ENCODE results near the gene VWA3B.
"Not testable (repeated sequence)": the region's sequence is repeated elsewhere in the genome, so short reads cannot be mapped to it uniquely, and the experiment has no call there.

VWA3B gene, protein sequence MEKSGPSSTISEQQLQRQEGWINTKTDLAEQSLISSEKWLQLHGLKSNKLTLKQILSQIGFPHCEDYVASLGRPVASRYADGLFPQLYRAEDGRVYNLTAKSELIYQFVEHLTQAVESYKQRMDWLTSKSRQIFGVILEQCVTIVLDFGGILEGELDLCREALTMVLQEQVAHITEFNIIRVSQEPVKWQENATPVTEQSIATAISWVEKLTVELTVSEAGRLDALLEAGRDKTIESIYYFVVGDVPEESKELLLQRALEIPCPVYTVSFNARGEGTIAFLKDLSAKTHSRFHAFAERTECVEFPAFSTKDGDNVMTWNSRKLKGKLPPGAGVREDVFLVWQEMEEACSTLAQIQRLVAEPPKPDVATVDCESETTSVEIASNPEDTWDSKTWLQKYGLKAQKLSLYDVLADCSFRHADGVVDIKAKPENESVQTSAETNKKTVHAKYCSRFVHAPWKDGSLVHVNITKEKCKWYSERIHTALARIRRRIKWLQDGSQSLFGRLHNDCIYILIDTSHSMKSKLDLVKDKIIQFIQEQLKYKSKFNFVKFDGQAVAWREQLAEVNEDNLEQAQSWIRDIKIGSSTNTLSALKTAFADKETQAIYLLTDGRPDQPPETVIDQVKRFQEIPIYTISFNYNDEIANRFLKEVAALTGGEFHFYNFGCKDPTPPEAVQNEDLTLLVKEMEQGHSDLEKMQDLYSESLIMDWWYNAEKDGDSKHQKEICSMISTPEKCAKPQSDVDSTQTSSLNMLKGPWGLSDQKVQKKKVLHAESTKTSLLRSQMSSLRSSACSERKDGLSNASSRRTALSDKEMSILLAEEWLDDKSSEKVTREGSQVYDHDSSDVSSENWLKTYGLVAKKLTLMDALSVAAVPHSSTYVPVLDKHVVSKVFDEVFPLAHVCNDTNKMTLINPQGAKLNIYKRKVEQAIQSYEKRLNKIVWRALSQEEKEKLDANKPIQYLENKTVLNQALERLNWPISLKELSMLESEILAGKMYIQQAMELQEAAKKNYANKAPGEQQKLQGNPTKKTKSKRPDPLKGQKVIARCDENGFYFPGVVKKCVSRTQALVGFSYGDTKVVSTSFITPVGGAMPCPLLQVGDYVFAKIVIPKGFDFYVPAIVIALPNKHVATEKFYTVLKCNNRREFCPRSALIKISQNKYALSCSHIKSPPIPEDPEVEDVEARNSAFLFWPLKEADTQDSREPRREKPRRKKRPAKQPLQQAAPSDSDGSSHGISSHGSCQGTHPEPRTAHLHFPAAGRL (N-terminal part only)

DNA sequence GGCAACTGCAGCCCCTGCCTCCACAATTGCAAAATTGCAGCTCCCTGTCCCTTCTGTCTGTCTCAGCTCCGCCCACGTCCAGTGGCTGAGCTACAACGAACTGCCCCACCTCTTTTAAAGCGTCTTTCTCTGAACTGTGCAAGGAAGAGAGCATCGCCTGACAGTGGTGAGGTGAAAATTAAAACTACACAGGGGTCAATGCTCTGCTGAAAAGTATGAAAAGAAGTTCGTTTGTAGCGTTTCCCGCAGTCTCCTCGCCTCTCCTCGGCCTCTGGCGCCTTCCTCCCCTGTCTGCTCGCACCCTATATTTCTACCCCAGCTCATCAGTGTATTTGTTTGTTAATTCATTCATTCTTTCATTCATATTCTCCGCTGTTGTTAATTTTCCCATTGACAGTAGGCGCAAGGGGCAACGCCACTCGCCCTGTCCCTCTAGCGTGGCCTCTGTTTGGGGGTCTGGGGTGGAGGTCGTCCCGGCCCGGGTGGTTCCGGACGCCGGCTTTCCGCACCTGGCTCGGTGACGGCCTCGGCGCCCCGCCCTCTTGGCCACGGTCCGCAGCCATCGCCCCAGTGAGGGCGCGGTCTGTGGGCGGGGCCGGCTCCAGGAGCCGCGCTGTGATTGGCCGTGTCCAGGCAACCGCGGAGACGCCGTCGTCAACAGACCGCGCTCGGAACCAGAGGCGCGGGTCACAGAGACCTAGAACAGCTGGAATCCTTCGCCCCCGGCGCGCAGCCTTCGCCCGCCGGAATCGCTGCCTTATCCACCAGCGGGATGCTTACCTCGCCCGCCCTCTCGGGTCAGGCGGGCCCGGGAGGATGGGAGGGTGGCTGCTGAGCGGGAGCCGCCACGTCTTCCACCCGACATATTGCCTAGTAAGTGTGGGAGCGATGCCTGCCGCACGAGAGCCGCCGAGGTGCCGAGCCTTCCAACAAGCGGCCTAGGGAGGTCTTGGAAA, at the start of gene VWA3B:
Gene VWA3B (plus strand): TSS at position 677 of the 956 bp plus-strand sequence. CDS start 5,926 bp downstream, outside the sequence.
- no peaks in the 10 kb centered on the region for H3K9me3 ChIP-seq (ENCODE audit: control insufficient read depth, insufficient read depth, low read length)
- no peaks in the 10 kb centered on the region for H3K36me3 ChIP-seq (ENCODE audit: control insufficient read depth, insufficient read depth, low read length)
- no peak within 1 kb of the TSS for H3K9ac ChIP-seq (ENCODE audit: low read depth, low read length)
- H3K4me1 ChIP-seq (ENCODE audit: control insufficient read depth, insufficient read depth, low read length) = no peaks in the 10 kb centered on the region
- H3K4me3 ChIP-seq (ENCODE audit: low read depth, low read length) = peak within 1 kb of the TSS; percentile 81
- H3K27ac ChIP-seq (ENCODE audit: low read depth, low read length) = no peak within 1 kb of the TSS
- peaks cover 41% of the 10 kb centered on the region for H3K27me3 ChIP-seq (ENCODE audit: control insufficient read depth, insufficient read depth, low read length)

DNA sequence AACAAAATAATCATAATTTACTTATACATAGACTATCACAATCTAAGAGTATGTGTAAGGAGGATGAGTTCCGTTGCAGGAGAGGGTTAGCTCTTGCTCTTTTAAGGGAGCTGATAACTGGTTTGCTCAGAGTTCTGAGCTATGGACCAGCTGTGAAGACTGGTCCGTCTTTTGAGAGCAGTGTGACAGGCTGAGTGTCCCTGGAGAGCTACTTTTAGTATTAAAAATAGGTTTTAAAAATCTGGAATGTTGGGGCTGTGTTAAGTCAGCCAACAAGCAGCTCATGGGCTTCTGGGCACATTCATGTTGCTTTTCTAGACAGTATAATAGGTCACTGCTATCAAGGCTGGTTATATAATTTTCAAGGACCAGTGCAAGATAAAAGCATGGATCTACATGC, 49.8 kb upstream of the VWA3B start:
- Histone ChIP-seq H3K27ac (ENCODE audit: low read depth, low read length) (no peak overlapping the region), H3K4me1 (ENCODE audit: control insufficient read depth, insufficient read depth, low read length) (peaks cover 17% of the 10 kb centered on the region), H3K9me3 (ENCODE audit: control insufficient read depth, insufficient read depth, low read length) (no peaks in the 10 kb centered on the region), H3K9ac (ENCODE audit: low read depth, low read length) (no peak overlapping the region), H3K36me3 (ENCODE audit: control insufficient read depth, insufficient read depth, low read length) (no peaks in the 10 kb centered on the region), H3K4me3 (ENCODE audit: low read depth, low read length) (no peak overlapping the region), H3K27me3 (ENCODE audit: control insufficient read depth, insufficient read depth, low read length) (no peaks in the 10 kb centered on the region)

DNA sequence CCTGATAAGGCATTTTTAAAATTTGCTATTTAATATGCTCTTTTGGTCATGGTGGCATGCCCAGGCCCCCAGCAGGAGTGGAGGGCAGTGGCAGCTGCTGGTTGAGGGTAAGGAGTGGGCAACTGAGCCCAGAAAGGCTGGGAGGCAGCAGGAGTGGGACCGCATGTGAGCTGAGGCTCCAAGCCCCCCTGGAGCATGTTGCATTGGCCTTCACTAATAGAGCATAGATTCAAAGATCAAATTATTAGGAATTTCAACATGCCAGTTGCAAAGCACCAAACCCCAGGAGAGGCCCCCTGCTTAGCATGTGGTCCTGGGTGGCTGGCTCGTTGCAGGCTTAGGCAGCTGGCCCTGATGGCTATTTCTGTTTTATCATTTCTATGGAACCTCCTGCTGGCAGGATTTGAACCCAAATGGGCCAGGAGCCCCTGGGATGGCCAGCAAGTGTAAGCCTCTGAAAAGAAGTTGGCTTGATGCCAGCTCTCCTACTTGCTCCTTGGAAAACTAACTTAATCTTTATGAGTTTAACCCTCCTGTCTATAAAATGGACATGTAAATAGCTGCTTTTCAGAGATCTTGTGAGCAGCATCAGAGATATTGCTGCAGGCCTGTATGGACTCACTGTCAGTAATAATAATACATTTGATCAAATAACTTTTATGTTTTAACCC, 49.2 kb upstream of the VWA3B start:
- Histone ChIP-seq H3K27me3 (ENCODE audit: control insufficient read depth, insufficient read depth, low read length) (no peaks in the 10 kb centered on the region), H3K4me3 (ENCODE audit: low read depth, low read length) (no peak overlapping the region), H3K36me3 (ENCODE audit: control insufficient read depth, insufficient read depth, low read length) (no peaks in the 10 kb centered on the region), H3K4me1 (ENCODE audit: control insufficient read depth, insufficient read depth, low read length) (peaks cover 17% of the 10 kb centered on the region), H3K27ac (ENCODE audit: low read depth, low read length) (no peak overlapping the region), H3K9me3 (ENCODE audit: control insufficient read depth, insufficient read depth, low read length) (no peaks in the 10 kb centered on the region), H3K9ac (ENCODE audit: low read depth, low read length) (no peak overlapping the region)

DNA sequence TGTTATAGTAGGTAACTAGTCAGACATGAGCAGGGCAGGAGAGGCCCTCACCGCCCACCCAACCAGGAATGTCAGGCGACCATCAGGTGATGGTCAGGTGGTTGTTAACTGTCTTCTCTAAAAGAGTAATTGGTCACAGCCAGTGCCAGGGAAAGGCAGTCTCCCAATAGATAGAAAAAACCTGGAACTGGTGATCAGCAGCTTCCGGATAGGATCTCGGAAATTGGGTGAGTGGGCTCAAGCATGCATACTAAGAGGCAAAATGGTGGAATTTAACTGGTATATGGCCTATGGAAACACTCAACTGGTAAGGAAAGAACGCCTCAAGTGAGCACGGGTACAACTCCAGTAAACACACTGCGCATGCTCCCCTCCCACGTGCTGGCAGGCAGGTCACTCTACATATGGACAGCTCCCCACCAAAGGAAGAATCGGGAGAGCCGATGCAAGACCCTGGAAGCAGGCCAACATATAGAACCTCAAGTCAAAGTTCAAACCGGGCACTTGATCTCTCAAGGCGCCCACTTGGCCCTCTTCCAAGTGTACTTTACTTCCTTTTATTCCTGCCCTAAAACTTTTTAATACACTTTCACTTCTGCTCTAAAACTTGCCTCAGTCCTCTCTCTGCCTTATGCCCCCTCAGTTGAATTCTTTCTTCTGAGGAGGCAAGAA, 47.7 kb upstream of the VWA3B start:
- no peaks in the 10 kb centered on the region for H3K27me3 ChIP-seq (ENCODE audit: control insufficient read depth, insufficient read depth, low read length)
- no peaks in the 10 kb centered on the region for H3K9me3 ChIP-seq (ENCODE audit: control insufficient read depth, insufficient read depth, low read length)
- no peak overlapping the region for H3K27ac ChIP-seq (ENCODE audit: low read depth, low read length)
- H3K36me3 ChIP-seq (ENCODE audit: control insufficient read depth, insufficient read depth, low read length) = no peaks in the 10 kb centered on the region
- H3K9ac ChIP-seq (ENCODE audit: low read depth, low read length) = no peak overlapping the region
- H3K4me3 ChIP-seq (ENCODE audit: low read depth, low read length) = no peak overlapping the region
- H3K4me1 ChIP-seq (ENCODE audit: control insufficient read depth, insufficient read depth, low read length) = peaks cover 12% of the 10 kb centered on the region

DNA sequence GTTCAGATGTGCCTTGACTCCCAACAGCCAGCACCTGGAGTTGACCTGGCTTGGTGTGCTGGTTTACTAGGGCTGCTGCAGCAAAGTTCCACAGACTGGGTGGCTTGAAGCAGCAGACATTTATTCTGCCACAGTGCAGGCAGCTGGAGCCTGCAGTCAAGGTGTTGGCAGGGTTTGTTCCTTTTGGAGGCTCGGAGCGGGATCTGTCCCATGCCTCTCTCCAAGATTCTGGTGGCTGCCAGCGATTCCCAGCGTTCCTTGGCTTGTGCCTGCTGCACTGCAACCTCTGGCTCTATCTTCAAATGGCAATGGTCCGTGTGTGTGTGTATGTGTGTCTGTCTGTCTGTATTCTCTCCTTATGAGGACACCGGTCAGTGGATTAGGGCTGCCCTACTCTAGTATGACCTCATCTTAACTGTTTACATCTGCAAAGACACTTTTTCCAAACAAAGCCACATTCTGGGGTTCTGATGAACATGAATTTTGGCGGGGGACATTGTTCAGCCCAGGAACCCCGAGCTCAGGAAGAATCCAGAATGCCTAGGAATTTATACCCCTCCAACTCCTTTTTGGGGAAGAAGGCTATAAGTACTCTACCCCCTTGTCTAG, 46.5 kb upstream of the VWA3B start:
- H3K27me3 ChIP-seq (ENCODE audit: control insufficient read depth, insufficient read depth, low read length) = no peaks in the 10 kb centered on the region
- H3K36me3 ChIP-seq (ENCODE audit: control insufficient read depth, insufficient read depth, low read length) = no peaks in the 10 kb centered on the region
- H3K9me3 ChIP-seq (ENCODE audit: control insufficient read depth, insufficient read depth, low read length) = 0 out of 2 replicates have a peak, but pooled peaks cover 6% of the 10 kb centered on the region
- no peak overlapping the region for H3K9ac ChIP-seq (ENCODE audit: low read depth, low read length)
- no peak overlapping the region for H3K27ac ChIP-seq (ENCODE audit: low read depth, low read length)
- no peak overlapping the region for H3K4me3 ChIP-seq (ENCODE audit: low read depth, low read length)
- H3K4me1 ChIP-seq (ENCODE audit: control insufficient read depth, insufficient read depth, low read length) = peaks cover 11% of the 10 kb centered on the region

DNA sequence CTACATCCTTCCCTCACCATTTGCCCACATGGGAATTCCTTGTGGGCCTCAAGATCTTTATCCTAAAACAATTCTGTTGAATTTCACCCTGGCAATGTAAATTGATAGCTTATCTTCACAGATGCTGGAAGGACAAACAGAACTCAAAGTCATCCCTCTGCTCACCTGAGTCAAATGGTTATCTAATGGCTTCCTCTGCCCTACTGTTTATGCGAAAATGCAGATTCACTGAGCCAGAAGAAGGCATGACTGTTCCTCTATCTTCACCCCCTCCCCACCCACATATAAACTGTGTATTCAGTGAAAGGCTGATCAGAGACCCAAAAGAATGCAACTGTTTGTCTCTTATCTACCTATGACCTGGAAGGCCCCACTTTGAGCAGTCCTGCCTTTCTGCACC, 43.9 kb upstream of the VWA3B start:
- Histone ChIP-seq H3K36me3 (ENCODE audit: control insufficient read depth, insufficient read depth, low read length) (no peaks in the 10 kb centered on the region), H3K27ac (ENCODE audit: low read depth, low read length) (no peak overlapping the region), H3K27me3 (ENCODE audit: control insufficient read depth, insufficient read depth, low read length) (no peaks in the 10 kb centered on the region), H3K9ac (ENCODE audit: low read depth, low read length) (no peak overlapping the region), H3K4me3 (ENCODE audit: low read depth, low read length) (no peak overlapping the region), H3K9me3 (ENCODE audit: control insufficient read depth, insufficient read depth, low read length) (peaks cover 6% of the 10 kb centered on the region; the same call in 1 of the 2 replicates), H3K4me1 (ENCODE audit: control insufficient read depth, insufficient read depth, low read length) (peaks cover under 1% of the 10 kb centered on the region; the same call in 1 of the 2 replicates)

DNA sequence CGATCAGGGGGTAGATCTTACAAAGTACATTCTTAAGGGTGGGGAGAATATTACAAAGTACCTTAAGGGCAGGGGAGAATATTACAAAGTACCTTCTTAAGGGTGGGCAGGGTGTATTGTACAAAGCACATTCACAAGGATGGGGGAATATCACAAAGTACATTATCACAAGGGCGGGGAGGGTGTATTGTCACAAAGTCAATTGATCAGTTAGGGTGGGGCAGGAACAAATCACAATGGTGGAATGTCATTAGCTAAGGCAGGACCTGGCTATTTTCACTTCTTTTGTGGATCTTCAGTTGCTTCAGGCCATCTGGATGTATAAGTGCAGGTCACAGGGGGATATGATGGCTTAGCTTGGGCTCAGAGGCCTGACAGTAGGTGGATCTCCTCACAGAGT, 42.2 kb upstream of the VWA3B start:
- H3K27ac ChIP-seq (ENCODE audit: low read depth, low read length); H3K9me3 ChIP-seq (ENCODE audit: control insufficient read depth, insufficient read depth, low read length); H3K9ac ChIP-seq (ENCODE audit: low read depth, low read length); H3K36me3 ChIP-seq (ENCODE audit: control insufficient read depth, insufficient read depth, low read length); H3K4me1 ChIP-seq (ENCODE audit: control insufficient read depth, insufficient read depth, low read length); H3K4me3 ChIP-seq (ENCODE audit: low read depth, low read length); H3K27me3 ChIP-seq (ENCODE audit: control insufficient read depth, insufficient read depth, low read length): not testable (repeated sequence)

DNA sequence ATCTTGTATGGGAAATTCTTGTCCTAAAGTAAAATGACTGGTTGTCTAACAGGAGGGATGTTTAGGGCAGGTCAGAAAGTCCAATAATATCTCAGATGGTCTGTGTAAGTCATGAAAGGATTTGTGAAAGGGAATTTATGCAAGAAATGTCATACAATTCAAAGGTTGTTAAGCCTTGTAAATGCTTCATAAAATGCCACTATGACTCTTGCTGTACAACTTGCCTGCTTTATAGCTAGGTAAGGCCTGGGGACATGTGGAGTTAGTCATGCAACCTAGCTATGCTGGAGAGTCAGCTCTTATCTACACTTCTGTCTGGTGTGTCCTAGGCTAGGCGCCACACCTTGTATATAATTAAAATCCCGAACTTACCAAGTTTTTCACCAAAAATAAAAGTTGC, 36.9 kb upstream of the VWA3B start:
- Histone ChIP-seq H3K9me3 (ENCODE audit: control insufficient read depth, insufficient read depth, low read length) (no peaks in the 10 kb centered on the region; the same call in 1 of the 2 replicates), H3K36me3 (ENCODE audit: control insufficient read depth, insufficient read depth, low read length) (no peaks in the 10 kb centered on the region), H3K27me3 (ENCODE audit: control insufficient read depth, insufficient read depth, low read length) (no peaks in the 10 kb centered on the region), H3K4me3 (ENCODE audit: low read depth, low read length) (no peak overlapping the region), H3K4me1 (ENCODE audit: control insufficient read depth, insufficient read depth, low read length) (no peaks in the 10 kb centered on the region), H3K9ac (ENCODE audit: low read depth, low read length) (no peak overlapping the region), H3K27ac (ENCODE audit: low read depth, low read length) (no peak overlapping the region)

All from HUES48 (cell line).